HCT116 (cell line): Measurements from ENCODE around the gene RUNX1. TPM values are rescaled to one million over a fixed set of nuclear protein-coding genes. Genes with fewer than 3 reads are reported as not detected.
A peak's percentile ranks its signal among the peaks of the same experiment; 100 is the strongest.

Experiments
- ATAC-seq: fragments of 200-7000 bp; cut with Tn5 transposase; 2 replicates; pipeline ENCODE4 v1.9.1; 2020; ENCODE audit warnings: mild to moderate bottlenecking, moderate library complexity
- BruUV-seq: library from RNA; stranded (reverse); fragments of 400-500 nt; replicated peaks from 2 replicates; lab custom pipeline; 2021; lab: Mats Ljungman, UMichigan
- CTCF ChIA-PET: fragments of 300-600 bp; sonication (Branson Sonifier 250); formaldehyde crosslinking; loops from one replicate; lab custom pipeline; 2021; ENCODE audit warnings: antibody characterized with exemption; lab: Charles Lee
- POLR2A ChIA-PET: fragments of 300-600, 350-600 bp; sonication (Branson Sonifier 250); formaldehyde crosslinking; loops from one replicate; lab custom pipeline; 2021; ENCODE audit warnings: antibody characterized with exemption; lab: Charles Lee
- RAD21 ChIA-PET, 2 experiments: fragments of 300-600 bp; sonication (Branson Sonifier 250); formaldehyde crosslinking; loops; one replicate each; lab custom pipeline; 2023; ENCODE audit warnings: low total read pairs in 2 of 2; ENCODE audit not compliant: uncharacterized antibody in 2 of 2, unreplicated experiment in 2 of 2, low non-redundant PET in 1 of 2; lab: Charles Lee
- DNase-seq: peaks from one replicate; pipeline ENCODE4 v3.0.0-alpha.2; 2010; ENCODE audit warnings: low read depth, low spot score
- H2AFZ ChIP-seq: fragments of 200-600 bp; shearing (Covaris generic), sonication (generic); 2 replicates; pipeline ENCODE4 v1.6.1; 2017; ENCODE audit warnings: low read depth, mixed run types, mixed read lengths, antibody characterized with exemption, low read length; ENCODE audit not compliant: poor library complexity, severe bottlenecking
- H3K27ac ChIP-seq: 2 replicates; pipeline ENCODE4 v1.5.1; 2012; ENCODE audit warnings: low read depth, low read length
- H3K27me3 ChIP-seq: fragments of 200-600 bp; sonication (generic); 2 replicates; pipeline ENCODE4 v1.6.1; 2016; ENCODE audit warnings: mixed run types, low read length, mixed read lengths; ENCODE audit not compliant: insufficient read depth
- H3K36me3 ChIP-seq, 2 experiments: fragments of 200-500 bp in 1 of 2; fragments of 200-600 bp in 1 of 2; sonication (Bioruptor generic) in 1 of 2; sonication (generic) in 1 of 2; 2 replicates each; pipeline versions ENCODE4 v1.5.1 to v1.6.1; 2014 to 2016; ENCODE audit warnings: low read length in 2 of 2, inconsistent platforms in 1 of 2, mixed read lengths in 1 of 2, mixed run types in 1 of 2; ENCODE audit not compliant: insufficient read depth in 2 of 2, control insufficient read depth in 1 of 2
- H3K4me1 ChIP-seq, 2 experiments: fragments of 200-600 bp in 1 of 2; sonication (generic) in 1 of 2; 2 replicates each; pipeline versions ENCODE4 v1.5.1 to v1.6.1; 2012 to 2017; ENCODE audit warnings: low read length in 2 of 2, inconsistent platforms in 1 of 2, mild to moderate bottlenecking in 1 of 2, mixed read lengths in 1 of 2, mixed run types in 1 of 2, moderate library complexity in 1 of 2; ENCODE audit not compliant: insufficient read depth in 2 of 2, control insufficient read depth in 1 of 2
- H3K4me2 ChIP-seq: fragments of 200-600 bp; sonication (generic); 2 replicates; pipeline ENCODE4 v1.6.1; 2017; ENCODE audit warnings: mixed run types, low read length, mixed read lengths
- H3K4me3 ChIP-seq, 2 experiments: fragments of 200-600 bp in 1 of 2; sonication (generic) in 1 of 2; replicated peaks in 1 of 2; 2 replicates each; pipeline ENCODE4 v1.5.1; 2011 to 2016; ENCODE audit warnings: low read length in 2 of 2, control low read depth in 1 of 2, low read depth in 1 of 2, mild to moderate bottlenecking in 1 of 2, mixed read lengths in 1 of 2, mixed run types in 1 of 2
- H3K79me2 ChIP-seq: fragments of 200-600 bp; sonication (generic); 2 replicates; pipeline ENCODE4 v1.6.1; 2017; ENCODE audit warnings: mild to moderate bottlenecking, mixed run types, low read length, moderate library complexity, mixed read lengths; ENCODE audit not compliant: insufficient read depth
- H3K9ac ChIP-seq: fragments of 200-600 bp; sonication (generic); 2 replicates; pipeline ENCODE4 v1.6.1; 2016; ENCODE audit warnings: low read length, mixed read lengths
- H3K9me2 ChIP-seq: fragments of 200-600 bp; sonication (generic), shearing (Covaris generic); 2 replicates; pipeline ENCODE4 v1.6.1; 2017; ENCODE audit warnings: mixed run types, mild to moderate bottlenecking, moderate library complexity; ENCODE audit not compliant: insufficient read depth
- H3K9me3 ChIP-seq, 2 experiments: fragments of 200-500 bp in 1 of 2; fragments of 200-600 bp in 1 of 2; sonication (Bioruptor generic) in 1 of 2; sonication (generic) in 1 of 2; 2 replicates each; pipeline ENCODE4 v1.6.1; 2014 to 2017; ENCODE audit warnings: low read length in 2 of 2, mixed read lengths in 2 of 2, inconsistent platforms in 1 of 2, low read depth in 1 of 2, mild to moderate bottlenecking in 1 of 2, mixed run types in 1 of 2, moderate library complexity in 1 of 2; ENCODE audit not compliant: control insufficient read depth in 1 of 2, insufficient read depth in 1 of 2
- H4K20me1 ChIP-seq: fragments of 200-600 bp; sonication (generic), shearing (Covaris generic); 2 replicates; pipeline ENCODE4 v1.6.1; 2017; ENCODE audit warnings: mixed run types, mild to moderate bottlenecking, moderate library complexity; ENCODE audit not compliant: insufficient read depth
- intact Hi-C: fragments of 100-400 bp; cut with micrococcal nuclease; formaldehyde crosslinking; loops from 2 replicates; pipeline ENCODE4 v1.10.0; 2022
- total RNA-seq: library from RNA; stranded (reverse); gene quantifications from one replicate; pipeline ENCODE4 v1.2.1, GENCODE V29; 2021; ENCODE audit not compliant: unreplicated experiment
- TF ChIP-seq, protein P1 (sequence below): IDR thresholded peaks from 2 replicates; pipeline ENCODE4 v1.6.1; 2011; ENCODE audit warnings: mild to moderate bottlenecking, low read length, moderate library complexity; ENCODE audit not compliant: insufficient replicate concordance; ENCODE audit errors: extremely low read depth
- TF ChIP-seq, protein P2 (sequence below), 3 experiments: fragments of 200-600 bp in 1 of 3; sonication (generic) in 1 of 3; IDR thresholded peaks in 2 of 3; conservative IDR thresholded peaks in 1 of 3; 2 replicates each; pipeline ENCODE4 v1.5.1; 2012 to 2017; ENCODE audit warnings: low read depth in 2 of 3, low read length in 2 of 3, antibody characterized with exemption in 1 of 3, borderline replicate concordance in 1 of 3, control low read depth in 1 of 3, mild to moderate bottlenecking in 1 of 3, mixed read lengths in 1 of 3, mixed run types in 1 of 3, moderate library complexity in 1 of 3; ENCODE audit not compliant: insufficient read depth in 1 of 3

Gene RUNX1
- total RNA-seq, 1 experiment from 2014 or later, result 33.5 TPM

DNA sequence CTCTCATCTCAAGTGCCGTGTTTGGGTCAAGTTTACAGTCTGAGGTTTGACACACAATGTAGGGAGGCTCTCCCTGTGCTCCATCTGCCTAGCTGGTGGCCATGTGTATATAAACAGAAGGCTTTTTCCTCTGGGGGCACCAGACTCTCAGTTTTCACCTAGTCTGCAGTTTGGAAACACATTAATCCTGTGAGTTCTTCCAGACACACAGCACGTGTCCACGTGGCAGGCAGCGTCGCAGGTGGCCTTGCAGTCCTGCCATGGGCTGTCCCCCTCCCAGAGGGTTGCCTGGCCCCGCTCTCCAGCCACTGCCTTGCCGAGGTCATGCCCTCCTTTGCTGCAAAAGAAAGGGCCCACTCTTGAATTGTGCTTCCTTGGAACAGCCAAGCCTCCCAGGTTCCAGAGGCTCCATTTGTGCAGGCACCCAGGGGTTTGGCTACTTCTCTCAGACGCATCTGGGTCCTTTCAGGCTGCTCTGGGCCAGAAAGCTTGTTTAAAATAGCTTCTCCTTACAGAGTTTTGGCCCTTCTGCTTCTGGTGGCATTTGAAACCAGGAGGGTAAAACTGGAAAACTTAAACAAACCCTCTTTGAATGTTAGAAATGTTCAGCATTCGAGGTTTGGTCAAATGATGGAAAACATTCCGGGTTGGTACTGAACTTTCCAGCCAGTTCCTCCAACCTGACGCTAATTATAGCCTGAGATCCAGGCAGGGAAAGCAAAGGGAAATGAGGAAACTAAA lies 4.4 kb upstream of the RUNX1 start:
- H2AFZ ChIP-seq, result peak overlapping the region; percentile 33
- intact Hi-C loops, result loop anchor here (5.0 kb wide), 3 partner anchors 166 to 879 kb away; no protein-coding TSS in a partner anchor
- H3K27ac ChIP-seq, result no peak overlapping the region
- no peaks in the 10 kb centered on the region for H4K20me1 ChIP-seq
- no peaks in the 10 kb centered on the region; the same call in 1 of the 2 replicates for H3K9me2 ChIP-seq
- ChIA-PET CTCF (interaction anchor here (1.3 kb wide), 1 partner anchor 347 kb away, joined by 5 read pairs; no protein-coding TSS in a partner anchor), RAD21 (no interaction called here), POLR2A (no interaction called here)
- no peaks in the 10 kb centered on the region for H3K27me3 ChIP-seq
- ATAC-seq (no peak; the same call in 1 of the 2 replicates), DNase-seq (no peak)
- H3K9ac ChIP-seq, result no peak overlapping the region
- TF ChIP-seq, protein P1, sequence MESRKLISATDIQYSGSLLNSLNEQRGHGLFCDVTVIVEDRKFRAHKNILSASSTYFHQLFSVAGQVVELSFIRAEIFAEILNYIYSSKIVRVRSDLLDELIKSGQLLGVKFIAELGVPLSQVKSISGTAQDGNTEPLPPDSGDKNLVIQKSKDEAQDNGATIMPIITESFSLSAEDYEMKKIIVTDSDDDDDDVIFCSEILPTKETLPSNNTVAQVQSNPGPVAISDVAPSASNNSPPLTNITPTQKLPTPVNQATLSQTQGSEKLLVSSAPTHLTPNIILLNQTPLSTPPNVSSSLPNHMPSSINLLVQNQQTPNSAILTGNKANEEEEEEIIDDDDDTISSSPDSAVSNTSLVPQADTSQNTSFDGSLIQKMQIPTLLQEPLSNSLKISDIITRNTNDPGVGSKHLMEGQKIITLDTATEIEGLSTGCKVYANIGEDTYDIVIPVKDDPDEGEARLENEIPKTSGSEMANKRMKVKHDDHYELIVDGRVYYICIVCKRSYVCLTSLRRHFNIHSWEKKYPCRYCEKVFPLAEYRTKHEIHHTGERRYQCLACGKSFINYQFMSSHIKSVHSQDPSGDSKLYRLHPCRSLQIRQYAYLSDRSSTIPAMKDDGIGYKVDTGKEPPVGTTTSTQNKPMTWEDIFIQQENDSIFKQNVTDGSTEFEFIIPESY, result no peak
- TF ChIP-seq, protein P2, sequence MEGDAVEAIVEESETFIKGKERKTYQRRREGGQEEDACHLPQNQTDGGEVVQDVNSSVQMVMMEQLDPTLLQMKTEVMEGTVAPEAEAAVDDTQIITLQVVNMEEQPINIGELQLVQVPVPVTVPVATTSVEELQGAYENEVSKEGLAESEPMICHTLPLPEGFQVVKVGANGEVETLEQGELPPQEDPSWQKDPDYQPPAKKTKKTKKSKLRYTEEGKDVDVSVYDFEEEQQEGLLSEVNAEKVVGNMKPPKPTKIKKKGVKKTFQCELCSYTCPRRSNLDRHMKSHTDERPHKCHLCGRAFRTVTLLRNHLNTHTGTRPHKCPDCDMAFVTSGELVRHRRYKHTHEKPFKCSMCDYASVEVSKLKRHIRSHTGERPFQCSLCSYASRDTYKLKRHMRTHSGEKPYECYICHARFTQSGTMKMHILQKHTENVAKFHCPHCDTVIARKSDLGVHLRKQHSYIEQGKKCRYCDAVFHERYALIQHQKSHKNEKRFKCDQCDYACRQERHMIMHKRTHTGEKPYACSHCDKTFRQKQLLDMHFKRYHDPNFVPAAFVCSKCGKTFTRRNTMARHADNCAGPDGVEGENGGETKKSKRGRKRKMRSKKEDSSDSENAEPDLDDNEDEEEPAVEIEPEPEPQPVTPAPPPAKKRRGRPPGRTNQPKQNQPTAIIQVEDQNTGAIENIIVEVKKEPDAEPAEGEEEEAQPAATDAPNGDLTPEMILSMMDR (IDR thresholded peaks at IDR 0.05 in 2 of 3, conservative IDR thresholded peaks at IDR 0.05 in 1 of 3; ENCODE audit: borderline replicate concordance in 1 of 3, insufficient read depth in 1 of 3, low read depth in 2 of 3, low read length in 2 of 3), result 0 out of 6 replicates have a peak, but pooled peaks of 1 of the 3 experiments have one; percentile 4
- no peak overlapping the region for H3K4me3 ChIP-seq
- H3K79me2 ChIP-seq, result no peaks in the 10 kb centered on the region
- no peak overlapping the region for H3K4me2 ChIP-seq
- no peaks in the 10 kb centered on the region for H3K36me3 ChIP-seq
- H3K9me3 ChIP-seq, result no peaks in the 10 kb centered on the region
- peaks cover 11 to 28% of the 10 kb centered on the region in 2 experiments for H3K4me1 ChIP-seq
- no TSS peak for BruUV-seq
